Measurements from ENCODE around the gene TM4SF1.

Gene TM4SF1

GRCh38 chr3:149373235-149374125 is 4.0 kb downstream of the TM4SF1 start:
- DNase-seq, result no peak

- DNase-seq, result no peak
These were observed 5.7 kb downstream of the TM4SF1 start for GRCh38 chr3:149371723-149372114.

- no peak for DNase-seq
These were observed 6.3 kb downstream of the TM4SF1 start for GRCh38 chr3:149371001-149371722.

- DNase-seq, result no peak
These were observed 7.2 kb downstream of the TM4SF1 start for GRCh38 chr3:149369991-149370866.

GRCh38 chr3:149368674-149369497 is 8.6 kb downstream of the TM4SF1 start:
- no peak for DNase-seq

GRCh38 chr3:149368201-149368673 is 9.2 kb downstream of the TM4SF1 start:
- no peak for DNase-seq

- DNase-seq, result no peak
These were observed 10.3 kb downstream of the TM4SF1 start for GRCh38 chr3:149366941-149367840.

- no peak for DNase-seq
These were observed 11.4 kb downstream of the TM4SF1 start for GRCh38 chr3:149366031-149366430.

GRCh38 chr3:149364624-149365023 is 12.8 kb downstream of the TM4SF1 start:
- no peak for DNase-seq

GRCh38 chr3:149363053-149363452 is 14.4 kb downstream of the TM4SF1 start:
- DNase-seq, result no peak

GRCh38 chr3:149362366-149362765 is 15.1 kb downstream of the TM4SF1 start:
- DNase-seq, result no peak

- DNase-seq, result no peak
These were observed 20.8 kb downstream of the TM4SF1 start for GRCh38 chr3:149356630-149357029.

GRCh38 chr3:149356044-149356592 is 21.3 kb downstream of the TM4SF1 start:
- no peak for DNase-seq

- DNase-seq, result no peak
These were observed 23.8 kb downstream of the TM4SF1 start for GRCh38 chr3:149353581-149354184.

- no peak for DNase-seq
These were observed 24.9 kb downstream of the TM4SF1 start for GRCh38 chr3:149352556-149352955.

GRCh38 chr3:149343951-149344350 is 33.5 kb downstream of the TM4SF1 start:
- no peak for DNase-seq

- no peak for DNase-seq
These were observed 34.8 kb downstream of the TM4SF1 start for GRCh38 chr3:149342413-149343380.

GRCh38 chr3:149340310-149340933 is 37.0 kb downstream of the TM4SF1 start:
- DNase-seq, result no peak
